PC-3 (cell line): ENCODE measurements around the gene AMN. TPM values are rescaled to one million over a fixed set of nuclear protein-coding genes. Genes with fewer than 3 reads are reported as not detected.

Experiments used
- ATAC-seq: fragments of 200-7000 bp; cut with Tn5 transposase; 2 replicates; pipeline ENCODE4 v1.9.1; 2020; ENCODE audit warnings: mild to moderate bottlenecking, moderate library complexity
- BruUV-seq: library from RNA; stranded (reverse); fragments of 400-500 nt; replicated peaks from 2 replicates; lab custom pipeline; 2021; lab: Mats Ljungman, UMichigan
- CTCF ChIA-PET: fragments of 300-600 bp; sonication (Branson Sonifier 250); formaldehyde crosslinking; loops from one replicate; lab custom pipeline; 2022; ENCODE audit warnings: antibody characterized with exemption; lab: Charles Lee
- POLR2A ChIA-PET: fragments of 300-600 bp; sonication (Branson Sonifier 250); formaldehyde crosslinking; loops from one replicate; lab custom pipeline; 2022; ENCODE audit warnings: antibody characterized with exemption; ENCODE audit not compliant: unreplicated experiment; lab: Charles Lee
- DNase-seq: peaks from one replicate; pipeline ENCODE4 v3.0.0-alpha.2; 2015
- H2AFZ ChIP-seq: fragments of 300-600 bp; sonication (generic); 2 replicates; pipeline ENCODE4 v1.6.0; 2016; ENCODE audit warnings: antibody characterized with exemption, low read length
- H3F3A ChIP-seq: fragments of 300-600 bp; sonication (generic); one replicate; pipeline ENCODE4 v1.6.0; 2017; ENCODE audit warnings: antibody characterized with exemption, low read length, control low read depth, mild to moderate bottlenecking; ENCODE audit not compliant: unreplicated experiment
- H3K27ac ChIP-seq: fragments of 300-600 bp; sonication (generic); 2 replicates; pipeline ENCODE4 v1.5.1; 2016; ENCODE audit warnings: mild to moderate bottlenecking, low read length
- H3K27me3 ChIP-seq: fragments of 300-600 bp; sonication (generic); 2 replicates; pipeline ENCODE4 v1.6.1; 2016; ENCODE audit warnings: low read length, mixed read lengths
- H3K36me3 ChIP-seq: fragments of 300-600 bp; sonication (generic); 2 replicates; pipeline ENCODE4 v1.6.1; 2016; ENCODE audit warnings: low read depth, mixed run types, low read length, mixed read lengths
- H3K4me1 ChIP-seq: fragments of 300-600 bp; sonication (generic); 2 replicates; pipeline ENCODE4 v1.5.1; 2016; ENCODE audit warnings: low read length; ENCODE audit not compliant: insufficient read depth
- H3K4me2 ChIP-seq: fragments of 300-600 bp; sonication (generic); 2 replicates; pipeline ENCODE4 v1.6.0; 2016; ENCODE audit warnings: low read length
- H3K4me3 ChIP-seq: fragments of 300-600 bp; sonication (generic); 2 replicates; pipeline ENCODE4 v1.5.1; 2016; ENCODE audit warnings: mild to moderate bottlenecking, low read length, mixed read lengths
- H3K79me2 ChIP-seq: fragments of 300-600 bp; sonication (generic); 2 replicates; pipeline ENCODE4 v1.6.1; 2017; ENCODE audit warnings: low read length, mixed read lengths
- H3K9ac ChIP-seq: fragments of 300-600 bp; sonication (generic); 2 replicates; pipeline ENCODE4 v1.6.0; 2016; ENCODE audit warnings: mild to moderate bottlenecking, low read length
- H3K9me2 ChIP-seq: fragments of 300-600 bp; sonication (generic); replicated peaks from 2 replicates; pipeline ENCODE4 v1.6.1; 2016; ENCODE audit warnings: mixed run types, low read length, mixed read lengths
- H3K9me3 ChIP-seq: fragments of 300-600 bp; sonication (generic); 2 replicates; pipeline ENCODE4 v1.6.1; 2016; ENCODE audit warnings: low read length, mixed read lengths
- H4K20me1 ChIP-seq: fragments of 300-600 bp; sonication (generic); 2 replicates; pipeline ENCODE4 v1.6.1; 2016; ENCODE audit warnings: low read length, mixed read lengths
- CTCF ChIP-seq: fragments of 300-600 bp; sonication (generic); conservative IDR thresholded peaks from 2 replicates; pipeline ENCODE4 v1.5.1; 2017; ENCODE audit warnings: antibody characterized with exemption, low read depth, mild to moderate bottlenecking, low read length
- EZH2 ChIP-seq: fragments of 300-600 bp; sonication (generic); IDR thresholded peaks from one replicate; pipeline ENCODE4 v1.6.1; 2017; ENCODE audit warnings: antibody characterized with exemption, mild to moderate bottlenecking, low read length; ENCODE audit not compliant: unreplicated experiment
- EZH2phosphoT487 ChIP-seq: fragments of 300-600 bp; sonication (generic); IDR thresholded peaks from 2 replicates; pipeline ENCODE4 v1.6.1; 2018; ENCODE audit warnings: mild to moderate bottlenecking, antibody characterized with exemption, low read length, borderline replicate concordance
- intact Hi-C: fragments of 100-400 bp; cut with micrococcal nuclease; formaldehyde crosslinking; loops from 2 replicates; pipeline ENCODE4 v1.9.0; 2023
- total RNA-seq: library from RNA; depleted of rRNA; stranded (reverse); fragments of >200 nt; gene quantifications from 2 replicates; pipeline ENCODE4 v1.2.3, GENCODE V29; 2014

The AMN gene
- total RNA-seq, 1 experiment from 2014 or later: not detected

GRCh38 chr14:102970496-102970895 lies 48.0 kb downstream of the AMN start:
- no peak overlapping the region for H3K9ac ChIP-seq
- CTCF ChIA-PET: no interaction called here
- H3K27ac ChIP-seq: no peak overlapping the region
- POLR2A ChIA-PET: no interaction called here
- H2AFZ ChIP-seq: no peak overlapping the region
- ATAC-seq (no peak), DNase-seq (no peak)
- no peaks in the 10 kb centered on the region for H3F3A ChIP-seq
- H4K20me1 ChIP-seq: no peaks in the 10 kb centered on the region
- H3K36me3 ChIP-seq: peaks cover 54% of the 10 kb centered on the region
- no peaks in the 10 kb centered on the region for H3K79me2 ChIP-seq
- no peak overlapping the region for H3K4me3 ChIP-seq
- no peak overlapping the region for H3K4me2 ChIP-seq
- H3K27me3 ChIP-seq: no peaks in the 10 kb centered on the region
- TF ChIP-seq EZH2phosphoT487 (no peak), EZH2 (no peak)
- intact Hi-C loops: no loop called here
- BruUV-seq: no TSS peak
- H3K9me2 ChIP-seq: no peaks in the 10 kb centered on the region
- no peaks in the 10 kb centered on the region for H3K9me3 ChIP-seq
- H3K4me1 ChIP-seq: no peaks in the 10 kb centered on the region

- BruUV-seq: no TSS peak
- H3K9me3 ChIP-seq: no peaks in the 10 kb centered on the region
- H4K20me1 ChIP-seq: no peaks in the 10 kb centered on the region
- H3K9me2 ChIP-seq: no peaks in the 10 kb centered on the region
- H3K79me2 ChIP-seq: no peaks in the 10 kb centered on the region
- H3K9ac ChIP-seq: no peak overlapping the region
- intact Hi-C loops: no loop called here
- DNase-seq: no peak
- no peaks in the 10 kb centered on the region for H3K27me3 ChIP-seq
- no peaks in the 10 kb centered on the region for H3F3A ChIP-seq
- no peak overlapping the region for H3K4me3 ChIP-seq
- ChIA-PET CTCF (interaction anchor here (0.5 kb wide), 1 partner anchor 106 kb away, joined by 7 read pairs; no protein-coding TSS in a partner anchor), POLR2A (no interaction called here)
- H3K27ac ChIP-seq: no peak overlapping the region
- H3K36me3 ChIP-seq: peaks cover 50% of the 10 kb centered on the region
- no peak overlapping the region for H3K4me2 ChIP-seq
- TF ChIP-seq EZH2 (no peak), EZH2phosphoT487 (no peak), CTCF (no peak)
- no peak overlapping the region for H2AFZ ChIP-seq
- H3K4me1 ChIP-seq: no peaks in the 10 kb centered on the region
- no peak for ATAC-seq
These were observed 48.9 kb downstream of the AMN start for GRCh38 chr14:102971314-102971713.

GRCh38 chr14:102971836-102972606 lies 49.6 kb downstream of the AMN start:
- H3K79me2 ChIP-seq: no peaks in the 10 kb centered on the region
- ChIA-PET CTCF (interaction anchor here (0.5 kb wide), 1 partner anchor 106 kb away, joined by 7 read pairs; no protein-coding TSS in a partner anchor), POLR2A (no interaction called here)
- DNase-seq: no peak
- H3K9ac ChIP-seq: no peak overlapping the region
- H3K4me3 ChIP-seq: no peak overlapping the region
- no peak overlapping the region for H2AFZ ChIP-seq
- no TSS peak for BruUV-seq
- no peak overlapping the region for H3K4me2 ChIP-seq
- TF ChIP-seq EZH2 (no peak), CTCF (no peak), EZH2phosphoT487 (no peak)
- no peak overlapping the region for H3K27ac ChIP-seq
- H4K20me1 ChIP-seq: no peaks in the 10 kb centered on the region
- H3K27me3 ChIP-seq: no peaks in the 10 kb centered on the region
- H3K4me1 ChIP-seq: no peaks in the 10 kb centered on the region
- intact Hi-C loops: no loop called here
- peaks cover 43% of the 10 kb centered on the region for H3K36me3 ChIP-seq
- H3F3A ChIP-seq: no peaks in the 10 kb centered on the region
- no peak for ATAC-seq
- H3K9me3 ChIP-seq: no peaks in the 10 kb centered on the region
- H3K9me2 ChIP-seq: no peaks in the 10 kb centered on the region
